SIG-M5 treated with dmso at 0.1 percent for 504 hours (cell line): ENCODE data around the gene RASGEF1B.
"Not testable (repeated sequence)": the region's sequence is repeated elsewhere in the genome, so short reads cannot be mapped to it uniquely, and the experiment has no call there.

Experiments used
- DNase-seq: peaks from one replicate; lab custom pipeline; 2025; ENCODE audit not compliant: unreplicated experiment; lab: John Stamatoyannopoulos, UW

The RASGEF1B gene

GRCh38 chr4:81432825-81433224 lies 38.9 kb downstream of the RASGEF1B start:
- no peak for DNase-seq

DNA sequence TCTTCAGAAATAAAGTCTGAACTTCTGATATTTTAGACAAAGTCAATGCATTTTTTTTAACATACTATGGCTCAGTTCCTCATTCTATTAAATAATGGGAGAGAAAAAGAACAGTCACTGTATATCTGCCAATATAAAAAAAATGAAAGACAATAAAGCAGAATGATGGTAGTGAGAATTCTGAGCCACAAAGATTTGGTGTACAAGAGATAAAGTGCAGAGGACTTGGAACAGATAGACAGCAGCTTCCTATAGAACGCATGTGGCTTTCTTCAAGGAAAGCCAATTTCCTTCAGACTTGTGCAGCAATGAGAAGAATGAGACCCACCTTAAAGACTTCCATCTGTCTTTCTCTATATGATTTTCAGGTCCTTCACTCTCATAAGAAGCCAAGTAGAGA lies 39.7 kb downstream of the RASGEF1B start:
- DNase-seq = no peak

DNA sequence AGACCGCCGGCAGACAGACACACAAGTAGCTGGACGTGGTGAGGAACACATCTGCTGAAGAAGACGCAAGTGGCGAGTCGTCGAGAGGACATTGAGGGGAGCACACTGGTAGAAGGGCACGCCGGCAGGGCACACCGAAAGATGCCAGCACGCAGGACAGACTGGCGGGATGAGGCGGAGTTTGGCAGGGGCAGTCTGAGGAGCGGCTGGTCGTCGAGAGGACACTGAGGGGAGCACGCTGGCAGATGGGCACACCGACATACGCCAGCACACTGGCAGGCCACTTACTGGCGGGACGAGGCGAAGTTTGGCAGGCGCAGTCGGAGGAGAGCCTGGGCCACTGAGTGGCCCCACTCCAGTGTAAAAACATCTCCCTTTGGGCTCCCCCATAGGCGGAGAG lies 42.1 kb downstream of the RASGEF1B start:
- no peak for DNase-seq

DNA sequence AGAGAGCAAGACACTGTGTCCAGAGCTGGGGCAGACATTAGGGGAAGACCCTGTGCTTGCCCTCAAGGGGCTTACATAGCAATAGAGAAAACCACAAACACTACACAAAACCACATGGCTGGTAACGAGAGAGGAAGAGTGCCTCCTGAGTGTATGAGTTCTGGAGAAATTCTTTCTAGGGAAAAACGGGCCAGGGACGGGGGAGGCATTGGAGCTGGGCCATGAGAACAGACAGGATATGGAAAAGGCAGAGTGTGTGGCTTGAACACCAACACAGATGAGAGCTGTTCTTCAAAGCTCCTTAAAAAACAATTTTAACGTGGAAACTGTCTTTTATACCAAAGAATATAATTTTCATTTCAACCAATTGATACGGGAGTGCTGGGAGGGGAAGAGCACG lies 42.7 kb downstream of the RASGEF1B start:
- DNase-seq = no peak

GRCh38 chr4:81428002-81428401 lies 43.7 kb downstream of the RASGEF1B start:
- no peak for DNase-seq

GRCh38 chr4:81427344-81427821 lies 44.3 kb downstream of the RASGEF1B start:
- DNase-seq = no peak

DNA sequence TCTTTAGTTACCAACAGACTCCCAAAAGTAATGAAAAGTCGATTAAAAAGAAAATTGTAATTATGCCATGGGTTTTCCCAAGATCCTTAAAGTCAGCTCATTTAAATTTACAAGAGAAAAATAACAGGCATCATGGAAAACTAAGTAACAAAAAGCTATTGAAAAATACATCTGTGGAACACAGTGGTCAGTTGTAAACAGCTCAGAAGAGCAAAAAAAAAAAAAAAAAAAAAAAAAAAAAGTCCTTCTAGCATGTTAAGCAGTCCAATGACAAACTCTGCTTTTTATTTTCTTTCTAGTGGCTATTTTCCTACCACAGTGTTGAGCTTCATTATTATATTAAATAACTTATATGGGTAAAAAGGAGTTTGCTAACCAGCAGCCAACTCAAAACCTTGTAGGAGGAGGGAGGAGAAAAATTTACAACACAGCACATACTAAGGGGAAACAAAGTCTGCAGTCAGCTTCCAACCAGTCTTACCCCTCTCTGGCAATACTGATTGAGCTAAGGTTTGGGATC lies 44.9 kb downstream of the RASGEF1B start:
- DNase-seq = no peak

DNA sequence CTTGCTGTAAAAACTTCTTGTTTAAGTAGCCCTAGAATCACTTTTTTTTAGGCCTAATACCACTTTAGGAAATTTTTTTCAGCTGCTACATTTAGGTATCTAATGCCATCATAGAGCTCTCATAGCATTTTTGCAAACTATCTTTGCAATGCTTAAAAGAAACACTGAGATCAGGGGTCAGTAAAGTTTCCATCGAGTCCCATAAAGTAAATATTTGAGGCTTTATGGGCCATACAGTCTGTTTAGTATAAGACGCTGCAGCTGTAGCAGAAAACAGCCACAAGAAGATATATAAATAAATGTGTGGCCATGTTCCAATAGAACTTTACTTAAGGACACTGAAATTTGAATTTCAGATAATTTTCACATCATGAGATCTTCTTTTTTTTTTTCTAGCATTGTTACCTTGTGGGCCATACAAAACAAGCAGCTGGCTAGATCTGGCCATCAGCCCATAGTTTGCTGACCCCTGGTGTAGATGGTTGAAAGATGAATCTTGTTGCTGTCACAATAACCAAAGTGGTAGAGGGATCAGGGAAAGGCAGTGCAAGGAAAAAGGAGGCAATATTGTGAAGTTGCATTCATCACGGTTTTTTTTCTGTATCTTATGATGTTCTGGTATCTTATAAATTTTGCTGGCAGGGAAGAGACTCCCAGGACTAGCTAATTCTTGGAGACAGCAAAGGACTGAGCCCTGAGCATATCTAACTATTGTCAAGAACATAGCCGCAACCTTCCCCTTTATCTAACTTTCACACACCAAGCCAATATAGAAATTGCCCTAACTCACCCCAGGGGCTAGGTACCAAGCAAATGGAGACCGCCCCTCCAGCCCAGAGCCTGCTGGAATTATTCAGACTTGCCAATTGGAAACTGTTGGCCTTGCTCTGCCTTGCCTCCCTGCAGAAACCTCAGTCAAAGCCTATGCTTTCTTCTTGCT lies 46.6 kb downstream of the RASGEF1B start:
- no peak for DNase-seq

DNA sequence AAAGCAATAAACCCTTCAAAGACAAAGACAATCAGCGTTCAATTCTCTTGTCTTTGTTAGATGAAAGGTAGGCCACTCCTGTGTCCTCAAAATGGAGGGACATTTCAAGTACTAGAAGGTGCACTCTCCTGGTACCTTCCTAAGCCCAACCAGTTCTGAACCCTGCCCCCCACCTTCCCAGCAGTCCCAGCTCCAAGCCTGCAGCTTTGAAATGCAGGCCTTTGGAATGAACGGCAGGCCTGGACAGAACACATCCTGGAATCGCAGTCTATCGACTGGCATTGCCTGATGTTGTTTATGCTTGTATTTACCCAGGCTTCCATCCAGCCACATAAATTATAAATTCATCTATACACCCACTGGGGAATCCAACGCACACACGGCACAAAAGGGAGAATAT lies 47.4 kb downstream of the RASGEF1B start:
- no peak for DNase-seq

DNA sequence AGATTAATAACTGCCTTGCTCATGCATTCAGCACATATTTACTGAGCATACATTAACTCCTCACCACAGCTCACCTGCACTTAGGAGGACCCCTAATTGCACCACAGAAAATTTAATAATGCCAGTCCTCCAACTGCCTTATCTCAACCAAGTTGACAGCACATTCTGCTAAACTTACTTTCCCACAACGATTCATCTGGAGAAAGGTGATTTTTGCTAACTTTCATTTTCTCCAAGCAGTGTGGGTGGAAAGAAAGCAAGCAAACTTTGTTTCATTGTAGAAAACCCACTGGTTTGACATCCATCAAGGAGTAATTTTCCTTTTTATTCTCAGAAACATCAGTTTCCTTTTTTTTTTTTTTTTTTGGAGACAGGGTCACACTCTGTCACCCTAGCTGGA lies 49.1 kb downstream of the RASGEF1B start:
- DNase-seq = no peak

- peak; percentile 88 for DNase-seq
Measured at GRCh38 chr4:81421346-81422218, 50.1 kb downstream of the RASGEF1B start.

- DNase-seq = no peak
Measured at GRCh38 chr4:81418572-81418971, 53.1 kb downstream of the RASGEF1B start.

DNA sequence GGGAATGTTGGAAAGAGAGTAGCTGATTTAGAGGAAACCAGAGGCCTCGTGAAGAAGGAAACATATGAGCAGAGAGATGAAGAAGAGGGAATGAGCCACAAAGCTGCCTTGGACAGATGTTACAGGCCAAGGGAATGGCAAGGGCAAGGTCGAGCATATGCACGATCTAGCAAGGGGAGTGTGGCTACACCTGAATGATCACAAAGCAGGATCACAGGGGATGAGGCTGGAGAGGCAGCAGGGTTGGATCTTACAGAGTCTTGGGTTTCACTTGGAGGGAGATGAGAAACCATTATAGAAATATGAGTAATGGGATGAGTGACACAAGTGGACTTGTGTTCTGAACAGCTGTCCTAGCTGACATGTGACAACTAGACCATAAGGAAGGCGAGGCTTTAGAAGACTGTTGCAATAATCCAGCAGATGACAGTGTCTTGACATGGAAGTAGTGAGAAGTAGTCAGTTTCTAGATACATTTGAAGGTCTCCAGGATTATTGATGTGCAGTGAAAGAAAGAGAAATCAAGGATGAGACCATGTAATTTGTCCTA lies 58.7 kb downstream of the RASGEF1B start:
- DNase-seq = no peak

- no peak for DNase-seq
Measured at GRCh38 chr4:81410680-81411079, 61.0 kb downstream of the RASGEF1B start.

DNA sequence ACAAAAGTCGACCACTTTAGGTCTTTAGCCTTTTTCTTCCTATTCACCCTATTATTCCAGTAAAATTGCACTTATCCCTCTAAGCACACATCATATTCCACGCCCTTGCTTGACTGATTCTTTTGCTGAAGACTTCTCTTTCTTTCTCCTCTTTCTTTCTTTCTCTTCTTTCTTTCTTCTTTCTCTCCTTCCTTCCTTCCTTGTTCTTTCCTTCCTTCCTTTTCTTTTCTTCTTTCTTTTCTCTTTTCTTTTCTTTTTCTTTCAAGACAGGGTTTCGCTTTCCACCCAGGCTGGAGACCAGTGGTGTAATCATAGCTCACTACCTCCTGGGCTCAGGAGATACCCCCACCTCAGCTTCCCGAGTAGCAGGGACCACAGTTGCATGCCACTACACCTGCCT lies 61.9 kb downstream of the RASGEF1B start:
- DNase-seq = no peak

DNA sequence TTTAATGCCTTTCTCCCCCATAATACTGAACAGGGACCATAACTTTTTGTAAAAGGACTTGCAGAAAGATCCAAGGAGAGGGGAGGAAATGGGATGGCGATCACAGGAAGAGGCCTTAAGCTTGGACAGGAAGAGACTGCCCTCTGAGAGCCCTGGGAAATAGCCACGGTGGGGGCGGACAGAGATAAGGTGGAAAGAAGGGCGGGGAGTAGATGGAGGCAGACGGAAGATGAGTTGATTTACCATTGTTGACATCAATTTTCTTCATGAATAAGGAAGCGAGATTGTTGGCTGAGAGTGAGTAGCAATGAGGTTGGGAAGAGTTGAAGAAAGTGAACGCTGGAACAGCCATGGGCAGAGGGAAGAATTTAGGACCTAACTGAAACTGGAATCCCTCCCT lies 63.4 kb downstream of the RASGEF1B start:
- no peak for DNase-seq

DNA sequence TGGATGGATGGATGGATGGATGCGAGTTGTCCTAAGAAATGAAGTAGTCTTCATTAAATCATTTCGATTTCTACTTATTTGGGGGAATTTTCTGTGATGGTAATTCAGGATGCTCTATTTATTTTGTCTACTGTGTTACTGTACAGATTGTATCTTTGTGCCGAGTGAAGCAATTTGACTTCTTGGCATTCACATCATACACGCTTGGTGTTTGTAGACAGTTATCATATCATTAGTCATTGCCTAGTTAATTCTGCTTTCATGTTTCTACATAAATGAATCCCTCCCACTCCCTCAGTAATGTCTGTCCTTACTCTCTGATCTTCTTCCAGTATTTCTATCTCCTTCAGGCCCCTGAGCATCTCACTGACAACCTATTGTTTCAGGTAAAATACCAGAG lies 64.0 kb downstream of the RASGEF1B start:
- DNase-seq = no peak

- not testable (repeated sequence) for DNase-seq
Measured at GRCh38 chr4:81406481-81406880, 65.2 kb downstream of the RASGEF1B start.

GRCh38 chr4:81405900-81406401 lies 65.8 kb downstream of the RASGEF1B start:
- DNase-seq = peak; percentile 85

DNA sequence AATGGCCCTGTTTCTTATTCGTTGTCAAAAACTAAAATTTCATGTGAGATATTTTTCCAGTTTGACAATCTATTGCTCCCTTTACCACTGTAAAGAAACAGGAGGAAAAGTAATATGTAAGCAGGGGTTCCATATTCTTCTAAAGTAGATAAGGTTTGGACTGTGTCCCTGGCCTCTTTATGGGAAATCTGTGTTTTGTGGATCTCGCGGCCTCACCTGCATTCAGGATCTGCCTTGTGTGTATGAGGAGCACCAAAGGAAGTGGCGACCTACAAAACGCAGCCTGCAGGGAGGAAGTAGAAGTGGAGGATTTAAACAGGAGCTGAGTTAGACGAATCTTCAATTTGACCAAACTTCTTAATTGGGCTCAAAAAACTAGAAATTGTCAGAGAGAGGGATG lies 67.0 kb downstream of the RASGEF1B start:
- DNase-seq = no peak

DNA sequence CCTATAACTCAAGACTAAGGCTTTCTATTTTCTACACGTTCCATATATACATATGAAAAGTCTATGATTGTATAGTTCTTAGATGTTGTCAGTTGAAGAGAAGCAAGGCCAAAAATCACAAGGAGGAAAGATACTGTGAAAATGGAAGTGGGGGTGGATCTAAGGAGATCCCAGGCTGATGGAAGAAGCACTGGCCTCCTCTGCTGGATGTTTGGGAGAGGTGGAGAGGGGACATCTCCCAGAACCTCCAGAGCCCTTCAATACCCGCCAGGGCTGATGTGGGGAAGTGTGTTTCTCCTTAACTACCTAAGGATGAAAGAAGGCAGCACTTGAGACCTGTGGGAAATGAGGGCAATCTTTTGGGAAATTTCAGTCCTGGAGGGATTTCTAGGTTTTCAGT lies 67.4 kb downstream of the RASGEF1B start:
- DNase-seq = no peak
